ENCODE results near the gene ATP5PF.

GRCh38 chr21:25764065-25764464, 29.4 kb upstream of the ATP5PF start:
- TF ChIP-seq CTCF (IDR thresholded peaks at IDR 0.05; ENCODE audit: low read depth, low read length) (no peak), EZH2phosphoT487 (IDR thresholded peaks at IDR 0.05; ENCODE audit: low read depth) (no peak)

Measured in OCI-LY3 (cell line).